WTC11 (cell line): ENCODE measurements around the gene OGFOD2. TPM values are rescaled to one million over a fixed set of nuclear protein-coding genes. Genes with fewer than 3 reads are reported as not detected.
A peak's percentile ranks its signal among the peaks of the same experiment; 100 is the strongest.

ENCODE experiments used
- ATAC-seq: fragments of 200-7000 bp; cut with Tn5 transposase; 2 replicates; pipeline ENCODE4 v1.10.0; 2021; ENCODE audit warnings: mild to moderate bottlenecking, moderate library complexity
- CTCF ChIA-PET: fragments of 300-600 bp; sonication (Branson Sonifier 250); formaldehyde crosslinking; loops from one replicate; lab custom pipeline; 2021; ENCODE audit warnings: antibody characterized with exemption; lab: Charles Lee
- POLR2A ChIA-PET: fragments of 350-600 bp; sonication (Branson Sonifier 250); formaldehyde crosslinking; loops from one replicate; lab custom pipeline; 2021; ENCODE audit warnings: antibody characterized with exemption; lab: Charles Lee
- DNase-seq: peaks from one replicate; pipeline ENCODE4 v3.0.0; 2021; ENCODE audit warnings: low spot score
- H3K27ac Mint-ChIP-seq: 2 replicates; pipeline ENCODE4 v1.8.0; 2021; ENCODE audit warnings: mixed read lengths
- H3K27me3 Mint-ChIP-seq: 2 replicates; pipeline ENCODE4 v1.8.0; 2021; ENCODE audit warnings: low read depth, mild to moderate bottlenecking, moderate library complexity, mixed read lengths
- H3K36me3 Mint-ChIP-seq: 2 replicates; pipeline ENCODE4 v1.8.0; 2021; ENCODE audit warnings: mixed read lengths
- H3K4me1 Mint-ChIP-seq: 2 replicates; pipeline ENCODE4 v1.8.0; 2022; ENCODE audit warnings: mixed read lengths
- H3K4me3 Mint-ChIP-seq: 2 replicates; pipeline ENCODE4 v1.8.0; 2021; ENCODE audit warnings: mild to moderate bottlenecking, moderate library complexity, mixed read lengths
- H3K9me3 Mint-ChIP-seq: 2 replicates; pipeline ENCODE4 v1.8.0; 2021; ENCODE audit warnings: mixed read lengths
- CBFB ChIP-seq: sonication (generic); formaldehyde crosslinking; IDR thresholded peaks from 2 replicates; pipeline ENCODE4 v1.8.1; 2022; ENCODE audit warnings: mild to moderate bottlenecking, low read depth, missing genetic modification reagents
- ETV6 ChIP-seq: sonication (generic); formaldehyde crosslinking; IDR thresholded peaks from 2 replicates; pipeline ENCODE4 v1.8.1; 2022; ENCODE audit warnings: mild to moderate bottlenecking, missing genetic modification reagents
- SOX15 ChIP-seq: fragments of 250-450 bp; sonication (Bioruptor Pico); IDR thresholded peaks from 2 replicates; pipeline ENCODE4 v1.9.0; 2021; ENCODE audit warnings: mild to moderate bottlenecking
- ZBTB21 ChIP-seq: sonication (generic); formaldehyde crosslinking; IDR thresholded peaks from 2 replicates; pipeline ENCODE4 v1.8.1; 2023; ENCODE audit warnings: mild to moderate bottlenecking, missing genetic modification reagents, borderline replicate concordance
- ZNF138 ChIP-seq: sonication (generic); formaldehyde crosslinking; conservative IDR thresholded peaks from 2 replicates; pipeline ENCODE4 v1.8.1; 2022; ENCODE audit warnings: mild to moderate bottlenecking, moderate library complexity, missing genetic modification reagents
- ZNF219 ChIP-seq: sonication (generic); formaldehyde crosslinking; IDR thresholded peaks from 2 replicates; pipeline ENCODE4 v1.8.0; 2023; ENCODE audit warnings: missing genetic modification reagents, mild to moderate bottlenecking, borderline replicate concordance
- total RNA-seq: library from RNA; stranded (reverse); gene quantifications from 3 replicates; pipeline ENCODE4 v1.2.3, GENCODE V29; 2021
- TF ChIP-seq, protein P1 (sequence below): sonication (generic); formaldehyde crosslinking; IDR thresholded peaks from 2 replicates; pipeline ENCODE4 v1.8.0; 2022; ENCODE audit warnings: mild to moderate bottlenecking, missing genetic modification reagents
- TF ChIP-seq, protein P2 (sequence below): sonication (generic); formaldehyde crosslinking; IDR thresholded peaks from 2 replicates; pipeline ENCODE4 v1.8.1; 2023; ENCODE audit warnings: mild to moderate bottlenecking, missing genetic modification reagents
- TF ChIP-seq, protein P3 (sequence below): sonication (generic); formaldehyde crosslinking; IDR thresholded peaks from 2 replicates; pipeline ENCODE4 v1.8.0; 2023; ENCODE audit warnings: missing genetic modification reagents, mild to moderate bottlenecking, borderline replicate concordance
- TF ChIP-seq, protein P4 (sequence below): sonication (generic); formaldehyde crosslinking; conservative IDR thresholded peaks from 2 replicates; pipeline ENCODE4 v1.8.1; 2022; ENCODE audit warnings: mild to moderate bottlenecking, missing genetic modification reagents

The OGFOD2 gene
- total RNA-seq, 1 experiment from 2014 or later: 28.1 TPM

DNA sequence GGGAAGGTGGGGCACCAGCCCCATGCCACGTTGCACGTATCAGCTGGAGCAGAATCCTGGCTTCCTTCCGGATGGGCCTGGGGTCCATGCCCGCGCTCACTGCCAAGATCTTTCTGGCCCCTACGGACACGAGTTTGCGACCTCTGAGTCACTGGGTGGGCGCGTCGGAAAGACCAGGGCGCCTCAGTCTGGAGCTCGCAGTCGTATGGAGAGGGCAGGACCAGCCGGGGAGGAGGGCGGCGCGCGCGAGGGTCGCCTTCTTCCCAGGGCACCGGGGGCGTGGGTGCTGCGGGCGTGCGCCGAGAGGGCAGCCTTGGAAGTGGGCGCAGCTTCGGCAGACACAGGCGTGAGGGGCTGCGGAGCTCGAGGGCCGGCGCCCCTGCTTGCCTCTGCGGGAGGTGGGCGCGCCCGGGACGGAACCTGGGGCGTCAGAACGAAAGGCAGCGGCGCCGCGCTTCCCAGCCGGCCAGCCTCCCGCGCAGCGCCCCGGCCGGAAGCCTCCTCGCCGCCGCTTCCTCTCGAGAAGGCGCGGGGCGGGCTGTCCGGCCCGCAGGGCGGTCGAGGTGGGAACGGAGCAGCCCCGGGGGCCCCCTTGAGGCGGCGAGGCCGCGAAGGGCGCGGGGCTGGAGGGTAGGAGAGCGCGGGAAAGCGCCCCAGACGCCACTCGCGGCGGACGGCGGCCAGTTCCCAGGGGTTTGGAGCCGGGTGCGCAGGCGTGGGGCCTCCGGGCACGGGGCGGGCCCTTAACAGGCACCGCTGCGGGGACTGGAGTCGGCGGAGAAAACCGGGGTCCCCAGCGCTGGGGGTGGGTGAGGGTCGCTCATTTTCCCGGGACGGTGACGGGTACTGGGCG is 5.4 kb downstream of the OGFOD2 start, which contains the start of gene ARL6IP4 (continued):
- TF ChIP-seq, protein P1, sequence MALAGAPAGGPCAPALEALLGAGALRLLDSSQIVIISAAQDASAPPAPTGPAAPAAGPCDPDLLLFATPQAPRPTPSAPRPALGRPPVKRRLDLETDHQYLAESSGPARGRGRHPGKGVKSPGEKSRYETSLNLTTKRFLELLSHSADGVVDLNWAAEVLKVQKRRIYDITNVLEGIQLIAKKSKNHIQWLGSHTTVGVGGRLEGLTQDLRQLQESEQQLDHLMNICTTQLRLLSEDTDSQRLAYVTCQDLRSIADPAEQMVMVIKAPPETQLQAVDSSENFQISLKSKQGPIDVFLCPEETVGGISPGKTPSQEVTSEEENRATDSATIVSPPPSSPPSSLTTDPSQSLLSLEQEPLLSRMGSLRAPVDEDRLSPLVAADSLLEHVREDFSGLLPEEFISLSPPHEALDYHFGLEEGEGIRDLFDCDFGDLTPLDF (CRISPR knock-in tag): 0 out of 2 replicates have a peak, but pooled peaks have one; percentile 56
- TF ChIP-seq ETV6 (peak; percentile 81; the same call in 1 of the 2 replicates), ZBTB21 (peak; percentile 70; the same call in 1 of the 2 replicates), ZNF138 (CRISPR knock-in tag) (peak; percentile 74; the same call in 1 of the 2 replicates)
- TF ChIP-seq, protein P2, sequence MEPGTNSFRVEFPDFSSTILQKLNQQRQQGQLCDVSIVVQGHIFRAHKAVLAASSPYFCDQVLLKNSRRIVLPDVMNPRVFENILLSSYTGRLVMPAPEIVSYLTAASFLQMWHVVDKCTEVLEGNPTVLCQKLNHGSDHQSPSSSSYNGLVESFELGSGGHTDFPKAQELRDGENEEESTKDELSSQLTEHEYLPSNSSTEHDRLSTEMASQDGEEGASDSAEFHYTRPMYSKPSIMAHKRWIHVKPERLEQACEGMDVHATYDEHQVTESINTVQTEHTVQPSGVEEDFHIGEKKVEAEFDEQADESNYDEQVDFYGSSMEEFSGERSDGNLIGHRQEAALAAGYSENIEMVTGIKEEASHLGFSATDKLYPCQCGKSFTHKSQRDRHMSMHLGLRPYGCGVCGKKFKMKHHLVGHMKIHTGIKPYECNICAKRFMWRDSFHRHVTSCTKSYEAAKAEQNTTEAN (CRISPR knock-in tag): no peak; the same call in 1 of the 2 replicates

DNA sequence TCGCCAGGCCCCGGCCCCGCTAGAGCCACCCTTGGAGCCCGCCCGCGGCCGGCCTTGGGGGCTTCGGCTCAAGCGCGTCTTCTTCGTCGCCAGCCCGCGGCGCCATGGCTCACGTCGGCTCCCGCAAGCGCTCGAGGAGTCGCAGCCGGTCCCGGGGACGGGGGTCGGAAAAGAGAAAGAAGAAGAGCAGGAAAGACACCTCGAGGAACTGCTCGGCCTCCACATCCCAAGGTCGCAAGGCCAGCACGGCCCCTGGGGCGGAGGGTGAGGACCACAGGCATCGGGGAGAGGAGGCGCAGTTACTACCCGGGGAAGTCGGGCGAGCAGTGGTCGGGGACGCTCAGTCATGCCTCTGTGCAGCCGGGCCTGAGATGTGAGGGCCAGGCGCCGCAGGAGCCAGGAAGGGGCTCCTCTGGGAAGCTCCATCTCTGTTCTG is 6.0 kb downstream of the OGFOD2 start:
- CTCF ChIA-PET: interaction anchor here (0.9 to 2.1 kb wide), 2 partner anchors 113 to 257 kb away, joined by 3 to 5 read pairs; no protein-coding TSS in a partner anchor
- no peaks in the 10 kb centered on the region for H3K9me3 Mint-ChIP-seq
- H3K4me3 Mint-ChIP-seq: peak overlapping the region; percentile 85
- POLR2A ChIA-PET: no interaction called here
- H3K36me3 Mint-ChIP-seq: peaks cover 4% of the 10 kb centered on the region; the same call in 1 of the 2 replicates
- 0 out of 2 replicates have a peak, but pooled peaks have one; percentile 19 for TF ChIP-seq CBFB (CRISPR knock-in tag)
- TF ChIP-seq, protein P3, sequence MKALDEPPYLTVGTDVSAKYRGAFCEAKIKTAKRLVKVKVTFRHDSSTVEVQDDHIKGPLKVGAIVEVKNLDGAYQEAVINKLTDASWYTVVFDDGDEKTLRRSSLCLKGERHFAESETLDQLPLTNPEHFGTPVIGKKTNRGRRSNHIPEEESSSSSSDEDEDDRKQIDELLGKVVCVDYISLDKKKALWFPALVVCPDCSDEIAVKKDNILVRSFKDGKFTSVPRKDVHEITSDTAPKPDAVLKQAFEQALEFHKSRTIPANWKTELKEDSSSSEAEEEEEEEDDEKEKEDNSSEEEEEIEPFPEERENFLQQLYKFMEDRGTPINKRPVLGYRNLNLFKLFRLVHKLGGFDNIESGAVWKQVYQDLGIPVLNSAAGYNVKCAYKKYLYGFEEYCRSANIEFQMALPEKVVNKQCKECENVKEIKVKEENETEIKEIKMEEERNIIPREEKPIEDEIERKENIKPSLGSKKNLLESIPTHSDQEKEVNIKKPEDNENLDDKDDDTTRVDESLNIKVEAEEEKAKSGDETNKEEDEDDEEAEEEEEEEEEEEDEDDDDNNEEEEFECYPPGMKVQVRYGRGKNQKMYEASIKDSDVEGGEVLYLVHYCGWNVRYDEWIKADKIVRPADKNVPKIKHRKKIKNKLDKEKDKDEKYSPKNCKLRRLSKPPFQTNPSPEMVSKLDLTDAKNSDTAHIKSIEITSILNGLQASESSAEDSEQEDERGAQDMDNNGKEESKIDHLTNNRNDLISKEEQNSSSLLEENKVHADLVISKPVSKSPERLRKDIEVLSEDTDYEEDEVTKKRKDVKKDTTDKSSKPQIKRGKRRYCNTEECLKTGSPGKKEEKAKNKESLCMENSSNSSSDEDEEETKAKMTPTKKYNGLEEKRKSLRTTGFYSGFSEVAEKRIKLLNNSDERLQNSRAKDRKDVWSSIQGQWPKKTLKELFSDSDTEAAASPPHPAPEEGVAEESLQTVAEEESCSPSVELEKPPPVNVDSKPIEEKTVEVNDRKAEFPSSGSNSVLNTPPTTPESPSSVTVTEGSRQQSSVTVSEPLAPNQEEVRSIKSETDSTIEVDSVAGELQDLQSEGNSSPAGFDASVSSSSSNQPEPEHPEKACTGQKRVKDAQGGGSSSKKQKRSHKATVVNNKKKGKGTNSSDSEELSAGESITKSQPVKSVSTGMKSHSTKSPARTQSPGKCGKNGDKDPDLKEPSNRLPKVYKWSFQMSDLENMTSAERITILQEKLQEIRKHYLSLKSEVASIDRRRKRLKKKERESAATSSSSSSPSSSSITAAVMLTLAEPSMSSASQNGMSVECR (CRISPR knock-in tag): no peak
- TF ChIP-seq, protein P4, sequence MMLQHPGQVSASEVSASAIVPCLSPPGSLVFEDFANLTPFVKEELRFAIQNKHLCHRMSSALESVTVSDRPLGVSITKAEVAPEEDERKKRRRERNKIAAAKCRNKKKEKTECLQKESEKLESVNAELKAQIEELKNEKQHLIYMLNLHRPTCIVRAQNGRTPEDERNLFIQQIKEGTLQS: no peak
- TF ChIP-seq, protein P1 (CRISPR knock-in tag): no peak
- TF ChIP-seq SOX15: no peak
- 0 out of 2 replicates have a peak, but pooled peaks have one; percentile 24 for TF ChIP-seq ZNF219 (CRISPR knock-in tag)
- DNase-seq (no peak), ATAC-seq (peak; percentile 6)
- H3K27me3 Mint-ChIP-seq: no peaks in the 10 kb centered on the region
- 0 out of 2 replicates have a peak overlapping the region, but pooled peaks have one; percentile 68 for H3K27ac Mint-ChIP-seq
- peaks cover 23% of the 10 kb centered on the region for H3K4me1 Mint-ChIP-seq
